T follicular helper cell (primary cell): ENCODE results near the gene INTU.
"Not testable (repeated sequence)": the region's sequence is repeated elsewhere in the genome, so short reads cannot be mapped to it uniquely, and the experiment has no call there.

Source experiments
- DNase-seq: peaks from one replicate; pipeline ENCODE4 v3.0.0-alpha.2; 2020; ENCODE audit warnings: low read depth
- total RNA-seq, 2 experiments: gene quantifications; one replicate each; lab custom pipeline; 2026; lab: John Stamatoyannopoulos, UW

INTU gene
- total RNA-seq: 0.04 to 0.18 reads per million in 2 experiments

- DNase-seq: peak; percentile 1
Observed at GRCh38 chr4:127632420-127633403, at the start of gene INTU. Gene INTU (plus strand): TSS chr4:127632957. CDS start chr4:127633035, 78 bp downstream.

- not testable (repeated sequence) for DNase-seq
Observed at GRCh38 chr4:127586496-127586895, 46.3 kb upstream of the INTU start.

GRCh38 chr4:127586922-127587571, 45.7 kb upstream of the INTU start:
- DNase-seq: no peak

- DNase-seq: not testable (repeated sequence)
Observed at GRCh38 chr4:127589153-127589552, 43.6 kb upstream of the INTU start.

- DNase-seq: no peak
Observed at GRCh38 chr4:127598656-127599055, 34.1 kb upstream of the INTU start.

GRCh38 chr4:127601029-127601428, 31.7 kb upstream of the INTU start:
- no peak for DNase-seq

- no peak for DNase-seq
Observed at GRCh38 chr4:127604949-127605709, 27.6 kb upstream of the INTU start.

GRCh38 chr4:127606823-127607222, 25.9 kb upstream of the INTU start:
- no peak for DNase-seq

- no peak for DNase-seq
Observed at GRCh38 chr4:127609484-127609883, 23.3 kb upstream of the INTU start.

- DNase-seq: no peak
Observed at GRCh38 chr4:127610488-127610887, 22.3 kb upstream of the INTU start.

GRCh38 chr4:127616898-127617297, 15.9 kb upstream of the INTU start:
- DNase-seq: no peak

- DNase-seq: no peak
Observed at GRCh38 chr4:127618427-127618826, 14.3 kb upstream of the INTU start.

GRCh38 chr4:127622621-127622920, 10.2 kb upstream of the INTU start:
- DNase-seq: no peak

GRCh38 chr4:127622921-127623796, 9.6 kb upstream of the INTU start:
- DNase-seq: no peak

GRCh38 chr4:127623797-127624083, 9.0 kb upstream of the INTU start:
- DNase-seq: no peak

GRCh38 chr4:127624173-127624572, 8.6 kb upstream of the INTU start:
- no peak for DNase-seq

GRCh38 chr4:127629371-127629770, 3.4 kb upstream of the INTU start:
- no peak for DNase-seq

GRCh38 chr4:127630152-127630551, 2.6 kb upstream of the INTU start:
- DNase-seq: no peak

GRCh38 chr4:127631420-127631819, 1.3 kb upstream of the INTU start:
- no peak for DNase-seq

- DNase-seq: no peak
Observed at GRCh38 chr4:127634181-127634580, 1.4 kb downstream of the INTU start.

GRCh38 chr4:127641524-127641923, 8.8 kb downstream of the INTU start:
- no peak for DNase-seq

- DNase-seq: no peak
Observed at GRCh38 chr4:127642169-127642568, 9.4 kb downstream of the INTU start.
